ENCODE results near the gene OR10D3.
A peak's percentile ranks its signal among the peaks of the same experiment; 100 is the strongest.
"Not testable (repeated sequence)": the region's sequence is repeated elsewhere in the genome, so short reads cannot be mapped to it uniquely, and the experiment has no call there.

The OR10D3 gene, protein sequence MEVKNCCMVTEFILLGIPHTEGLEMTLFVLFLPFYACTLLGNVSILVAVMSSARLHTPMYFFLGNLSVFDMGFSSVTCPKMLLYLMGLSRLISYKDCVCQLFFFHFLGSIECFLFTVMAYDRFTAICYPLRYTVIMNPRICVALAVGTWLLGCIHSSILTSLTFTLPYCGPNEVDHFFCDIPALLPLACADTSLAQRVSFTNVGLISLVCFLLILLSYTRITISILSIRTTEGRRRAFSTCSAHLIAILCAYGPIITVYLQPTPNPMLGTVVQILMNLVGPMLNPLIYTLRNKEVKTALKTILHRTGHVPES

DNA sequence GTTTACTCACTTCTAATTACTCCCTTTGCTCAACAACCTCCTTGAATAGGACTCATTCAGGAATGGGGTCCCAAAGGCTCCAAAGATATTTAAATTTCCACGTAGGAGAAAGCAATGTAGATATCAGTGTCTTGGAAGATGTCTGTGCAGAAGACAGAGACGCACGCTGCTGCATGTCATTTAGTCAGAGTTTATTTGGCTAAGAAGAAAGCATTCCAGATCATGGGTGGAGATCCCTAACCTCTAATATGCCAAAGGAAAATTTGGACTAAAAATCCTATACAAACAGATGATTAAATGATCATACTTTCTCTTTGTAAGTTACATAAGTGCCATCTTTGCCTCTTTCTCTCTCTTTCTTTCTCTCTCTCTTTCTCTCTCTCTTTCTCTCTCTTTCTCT lies at the start of gene OR10D3:
Gene OR10D3 (plus strand): TSS at position 278 of the 400 bp plus-strand sequence. CDS start 1,925 bp downstream, outside the sequence.
- no peak for DNase-seq (ENCODE audit: low spot score)

DNA sequence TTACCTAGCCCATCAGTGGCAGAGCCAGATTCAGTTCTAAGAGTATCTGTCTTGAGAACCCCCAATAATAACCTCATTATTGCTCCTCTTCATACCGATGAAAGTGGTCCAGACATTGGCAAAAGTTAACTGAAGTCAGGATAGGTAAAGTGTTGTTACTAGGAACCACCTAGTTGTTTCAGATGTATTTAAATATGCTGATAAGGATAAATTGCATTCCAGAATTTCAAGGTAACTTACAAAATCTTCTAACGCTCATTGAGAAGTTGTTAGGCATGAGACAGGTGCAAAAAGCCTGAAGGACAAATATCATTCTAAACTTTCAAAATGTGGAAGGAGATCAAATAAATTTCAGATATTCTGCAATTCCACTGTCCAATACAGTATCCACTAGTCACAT lies 40.1 kb upstream of the OR10D3 start:
- DNase-seq (ENCODE audit: low spot score): no peak

DNA sequence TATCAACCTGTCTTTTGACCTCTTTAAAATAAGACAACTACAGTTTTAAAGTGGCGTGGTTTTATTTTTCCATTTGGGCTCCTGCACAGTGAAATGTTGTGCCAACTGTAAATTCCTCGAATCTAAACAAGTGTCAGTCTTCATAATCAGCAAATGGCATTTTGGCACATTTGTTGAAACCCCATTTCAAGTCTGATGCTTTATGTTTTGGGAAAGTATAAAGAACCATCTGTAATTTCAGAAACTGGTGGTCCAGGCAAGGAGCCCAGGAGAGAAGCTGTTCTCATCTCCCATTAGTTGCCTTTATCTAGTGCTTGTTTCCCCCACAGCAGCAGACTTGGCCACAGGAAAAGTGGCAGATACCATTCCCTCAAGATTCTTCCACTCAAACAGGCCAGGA lies 35.2 kb upstream of the OR10D3 start:
- DNase-seq (ENCODE audit: low spot score): no peak

DNA sequence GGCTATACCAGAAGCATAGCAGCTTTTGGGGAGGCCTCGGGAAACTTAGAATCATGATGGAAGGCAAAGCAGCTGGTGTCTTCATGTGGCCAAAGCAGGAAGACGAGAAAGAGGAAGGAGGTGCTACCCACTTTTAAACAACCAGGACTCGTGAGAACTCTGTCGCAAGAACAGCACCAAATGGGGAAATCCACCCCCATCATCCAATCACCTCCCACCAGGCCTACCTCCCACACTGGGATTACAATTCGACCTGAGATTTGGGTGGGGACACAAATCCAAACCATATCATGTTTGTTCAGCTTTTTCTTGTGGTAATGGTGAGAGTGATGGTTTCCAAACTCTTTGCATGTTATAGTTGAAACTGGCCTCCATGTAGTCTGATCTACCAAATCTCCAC lies 32.5 kb upstream of the OR10D3 start:
- no peak for DNase-seq (ENCODE audit: low spot score)

DNA sequence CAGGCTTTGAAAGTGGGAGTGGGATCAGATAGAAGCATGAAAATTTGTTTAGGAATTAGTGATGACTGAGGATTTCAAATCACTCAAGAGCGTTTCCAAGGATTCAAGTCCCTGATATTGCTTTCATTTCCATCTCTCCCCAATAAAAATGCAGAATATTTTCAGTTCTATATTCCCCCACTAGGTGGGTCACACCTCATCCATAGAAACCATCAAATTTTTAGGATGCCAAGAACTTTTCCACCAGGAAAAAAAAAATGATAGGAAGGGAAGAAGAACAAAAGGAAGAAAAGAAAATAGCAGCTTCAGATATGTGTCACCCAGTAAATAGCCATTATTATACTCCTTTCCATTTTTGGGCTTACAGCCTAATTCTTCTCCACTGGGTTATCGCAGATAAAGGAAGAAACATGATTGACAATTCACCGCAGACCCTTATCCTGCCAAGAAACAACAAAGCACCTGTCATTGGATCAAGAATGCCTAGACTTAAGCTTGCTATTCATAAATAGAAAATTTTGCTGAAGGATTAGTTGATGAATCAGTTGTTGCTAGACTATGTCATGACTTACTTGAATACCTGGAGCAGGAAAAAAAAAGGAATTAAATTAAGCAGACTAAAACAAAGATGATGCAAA lies 30.3 kb upstream of the OR10D3 start:
- DNase-seq (ENCODE audit: low spot score): no peak

DNA sequence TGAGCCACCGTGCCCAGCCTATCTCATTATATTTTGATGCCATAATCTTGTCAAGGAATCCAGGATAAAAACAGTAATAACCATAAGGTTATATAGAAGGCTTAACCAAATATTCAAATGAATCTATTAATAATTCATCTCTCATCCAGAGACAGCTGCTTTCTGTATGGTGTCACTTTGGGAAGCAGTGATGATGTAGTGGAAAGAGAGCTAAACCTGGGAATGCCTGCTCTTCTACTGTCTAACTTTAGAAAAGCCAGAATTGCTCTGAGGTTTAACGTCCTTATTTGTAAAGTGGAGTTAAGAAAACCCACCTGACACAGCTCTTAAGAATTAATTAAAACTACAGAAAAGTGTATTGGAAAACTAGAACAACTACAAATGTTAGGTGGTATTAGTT lies 29.3 kb upstream of the OR10D3 start:
- DNase-seq (ENCODE audit: low spot score): no peak

DNA sequence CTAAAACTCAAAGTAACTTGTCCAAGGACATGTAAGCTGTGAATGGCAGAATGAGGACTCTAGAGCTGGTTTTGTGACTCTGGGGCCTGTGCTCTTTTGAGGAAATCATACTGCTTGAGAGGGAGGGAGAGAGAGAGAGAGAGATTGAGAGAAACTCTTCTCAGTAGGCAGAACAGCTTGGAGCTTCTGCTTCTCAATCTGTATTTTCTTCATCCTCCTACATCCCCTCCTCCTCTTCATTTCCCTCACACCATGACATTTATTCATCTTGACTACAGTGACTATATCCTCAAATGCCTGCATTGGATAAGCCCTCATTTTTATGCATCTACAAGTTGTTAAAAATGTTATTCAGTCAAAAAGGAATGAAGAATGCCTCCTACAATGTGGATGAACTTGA lies 23.7 kb upstream of the OR10D3 start:
- DNase-seq (ENCODE audit: low spot score): no peak

DNA sequence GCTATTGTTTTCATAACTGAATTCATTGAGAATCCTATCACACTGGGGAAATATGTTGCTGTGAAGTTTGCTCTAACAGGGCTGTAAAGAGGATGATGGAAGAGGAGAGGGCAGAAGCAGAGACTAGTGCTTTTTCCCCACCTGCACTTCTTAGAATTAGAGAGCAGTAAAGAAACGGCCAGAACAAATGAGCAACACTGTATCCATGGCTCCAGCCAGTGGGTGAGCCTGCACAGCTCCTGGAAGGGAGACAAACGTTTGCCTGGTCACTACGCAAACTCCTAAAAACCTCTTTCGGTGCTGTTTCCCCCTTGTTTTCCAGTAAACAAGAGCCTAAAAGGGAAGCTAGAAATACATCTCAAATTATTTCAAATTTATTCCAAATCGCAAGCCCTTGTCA lies 22.2 kb upstream of the OR10D3 start:
- DNase-seq (ENCODE audit: low spot score): no peak

DNA sequence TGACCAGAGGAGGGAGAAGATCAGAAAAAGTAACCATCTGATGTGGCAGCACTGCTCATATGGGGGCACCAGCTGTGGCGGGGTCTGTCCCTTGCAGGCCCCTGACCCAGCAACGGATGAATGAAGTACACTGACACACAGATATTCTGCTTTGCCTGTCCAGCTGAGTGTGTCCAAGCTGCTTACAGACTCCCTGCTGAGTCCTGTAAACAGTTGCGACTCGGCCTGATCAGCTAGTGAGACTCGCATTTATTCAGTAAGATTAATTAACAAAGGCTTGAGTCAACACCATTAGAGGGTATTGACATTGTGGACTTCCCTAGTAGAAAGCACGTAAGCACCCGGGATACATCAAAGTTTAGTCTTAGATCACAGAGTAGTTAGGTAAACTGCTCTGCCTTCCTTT lies 15.3 kb upstream of the OR10D3 start:
- no peak for DNase-seq (ENCODE audit: low spot score)

DNA sequence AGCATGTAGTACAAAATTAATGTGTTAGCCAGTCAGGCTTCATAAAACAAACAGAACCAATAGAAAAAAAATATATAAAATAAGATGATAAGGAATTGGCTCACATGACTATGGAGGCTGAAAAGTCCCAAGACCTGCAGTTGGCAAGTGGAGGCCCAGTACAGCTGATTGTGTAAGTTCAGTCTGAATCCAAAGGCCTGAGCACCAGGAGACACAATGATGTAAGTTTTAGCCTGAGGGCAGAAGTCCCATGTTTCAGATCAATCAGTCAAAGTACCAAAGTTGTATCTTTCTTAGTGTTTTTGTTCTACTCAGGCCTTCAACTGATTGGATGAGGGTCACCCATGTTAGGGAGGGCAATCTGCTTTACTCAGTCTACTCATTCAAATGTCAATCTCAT lies 14.3 kb upstream of the OR10D3 start:
- no peak for DNase-seq (ENCODE audit: low spot score)

DNA sequence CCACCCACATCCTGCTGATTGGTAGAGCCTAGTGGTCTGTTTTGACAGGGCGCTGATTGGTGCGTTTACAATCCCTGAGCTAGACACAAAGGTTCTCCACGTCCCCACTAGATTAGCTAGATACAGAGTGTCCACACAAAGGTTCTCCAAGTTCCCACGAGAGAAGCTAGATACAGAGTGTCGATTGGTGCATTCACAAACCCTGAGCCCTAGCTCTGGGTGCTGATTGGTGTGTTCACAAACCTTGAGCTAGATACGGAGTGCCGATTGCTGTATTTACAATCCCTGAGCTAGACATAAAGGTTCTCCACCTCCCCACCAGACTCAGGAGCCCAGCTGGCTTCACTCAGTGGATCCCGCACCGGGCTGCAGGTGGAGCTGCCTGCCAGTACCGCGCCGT lies 12.8 kb upstream of the OR10D3 start:
- not testable (repeated sequence) for DNase-seq (ENCODE audit: low spot score)

DNA sequence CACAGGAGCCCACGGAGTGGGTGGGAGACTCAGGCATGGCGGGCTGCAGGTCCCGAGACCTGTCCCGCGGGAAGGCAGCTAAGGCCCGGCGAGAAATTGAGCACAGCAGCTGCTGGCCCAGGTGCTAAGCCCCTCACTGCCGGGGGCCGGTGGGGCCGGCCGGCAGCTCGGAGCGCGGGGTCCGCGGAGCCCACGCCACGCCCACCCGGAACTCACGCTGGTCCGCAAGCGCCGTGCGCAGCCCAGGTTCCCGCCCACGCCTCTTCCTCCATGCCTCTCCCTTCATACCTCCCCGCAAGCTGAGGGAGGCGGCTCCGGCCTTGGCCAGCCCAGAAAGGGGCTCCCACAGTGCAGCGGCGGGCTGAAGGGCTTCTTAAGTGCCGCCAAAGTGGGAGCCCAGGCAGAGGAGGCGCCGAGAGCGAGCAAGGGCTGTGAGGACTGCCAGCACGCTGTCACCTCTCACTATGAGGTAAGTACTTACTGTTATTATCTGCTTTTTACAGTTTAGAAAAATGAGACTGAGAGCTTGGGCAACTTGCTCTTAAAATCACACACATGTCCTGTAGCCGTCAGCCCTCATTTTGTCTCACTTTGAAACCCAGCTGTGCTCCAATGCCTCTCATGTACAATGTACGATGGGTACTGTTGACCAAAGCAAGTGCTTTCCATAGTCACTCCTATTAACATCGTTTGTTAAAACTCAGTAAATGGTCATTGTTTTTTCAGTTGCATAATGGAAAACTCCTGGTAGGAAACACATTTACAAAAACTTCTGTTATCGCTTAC lies 12.2 kb upstream of the OR10D3 start:
- no peak for DNase-seq (ENCODE audit: low spot score)

DNA sequence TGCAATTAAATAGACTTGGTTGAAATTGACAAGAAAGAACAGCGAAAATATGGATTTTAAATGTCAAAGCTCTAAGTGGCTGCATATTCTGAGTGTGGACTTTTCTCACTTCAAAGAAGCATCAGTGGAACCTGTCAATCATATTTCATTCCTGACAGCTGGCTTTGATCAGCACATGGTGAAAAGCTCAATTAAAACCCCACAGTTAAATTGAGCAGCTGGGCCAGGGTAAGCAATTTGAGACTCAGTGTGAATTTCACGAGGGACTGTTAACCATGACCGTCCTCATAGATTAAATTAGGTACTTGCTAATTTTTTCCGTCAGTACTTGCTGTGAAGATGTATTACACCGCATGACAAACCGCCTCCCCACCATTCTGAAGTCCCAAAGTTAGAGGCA lies 11.0 kb upstream of the OR10D3 start:
- DNase-seq (ENCODE audit: low spot score): no peak

DNA sequence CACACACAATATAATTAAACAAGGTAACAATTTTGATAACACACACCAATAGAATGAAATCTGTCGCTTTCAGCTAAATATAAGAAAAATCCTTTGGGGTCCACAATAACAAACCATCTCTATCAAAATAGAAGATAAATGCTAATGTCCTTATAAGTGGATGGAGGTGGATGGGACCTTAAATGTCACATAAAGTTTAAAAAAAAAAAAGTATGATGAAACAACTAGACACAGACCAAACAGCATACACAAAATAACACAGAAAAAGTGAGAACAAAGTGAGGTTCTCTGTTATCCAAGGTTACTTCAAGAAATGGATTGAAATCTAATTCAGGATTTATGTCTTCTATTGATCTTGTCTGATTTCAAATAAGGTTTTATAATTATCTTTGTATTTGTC lies 10.5 kb upstream of the OR10D3 start:
- no peak for DNase-seq (ENCODE audit: low spot score)

DNA sequence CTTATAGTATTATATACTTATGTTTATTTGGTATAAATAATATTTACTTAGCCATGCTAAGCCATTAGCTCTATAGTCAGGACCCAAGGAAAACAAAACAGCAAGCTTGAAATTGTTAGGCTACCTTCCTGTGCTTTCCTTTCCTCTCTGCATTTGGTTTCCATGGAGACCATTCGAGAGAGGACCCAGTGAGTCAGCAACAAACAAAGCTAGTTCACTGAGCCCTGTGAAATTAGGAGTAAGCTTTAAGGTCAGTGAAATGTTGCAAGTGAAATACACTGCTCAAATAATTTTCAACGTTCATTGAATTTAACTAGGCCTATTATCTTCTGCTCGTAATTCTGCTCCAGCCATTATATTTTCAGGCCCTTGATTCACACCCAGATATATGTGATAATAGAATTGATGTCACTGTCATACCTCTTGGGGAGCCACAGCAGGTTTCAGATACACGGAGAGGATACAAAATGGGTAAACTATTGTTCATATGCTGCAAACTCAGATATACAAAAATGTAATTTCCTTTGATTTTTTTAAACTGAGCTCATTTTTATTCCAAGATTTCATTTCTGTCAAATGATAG lies 9.1 kb upstream of the OR10D3 start:
- peak; percentile 6 for DNase-seq (ENCODE audit: low spot score)

DNA sequence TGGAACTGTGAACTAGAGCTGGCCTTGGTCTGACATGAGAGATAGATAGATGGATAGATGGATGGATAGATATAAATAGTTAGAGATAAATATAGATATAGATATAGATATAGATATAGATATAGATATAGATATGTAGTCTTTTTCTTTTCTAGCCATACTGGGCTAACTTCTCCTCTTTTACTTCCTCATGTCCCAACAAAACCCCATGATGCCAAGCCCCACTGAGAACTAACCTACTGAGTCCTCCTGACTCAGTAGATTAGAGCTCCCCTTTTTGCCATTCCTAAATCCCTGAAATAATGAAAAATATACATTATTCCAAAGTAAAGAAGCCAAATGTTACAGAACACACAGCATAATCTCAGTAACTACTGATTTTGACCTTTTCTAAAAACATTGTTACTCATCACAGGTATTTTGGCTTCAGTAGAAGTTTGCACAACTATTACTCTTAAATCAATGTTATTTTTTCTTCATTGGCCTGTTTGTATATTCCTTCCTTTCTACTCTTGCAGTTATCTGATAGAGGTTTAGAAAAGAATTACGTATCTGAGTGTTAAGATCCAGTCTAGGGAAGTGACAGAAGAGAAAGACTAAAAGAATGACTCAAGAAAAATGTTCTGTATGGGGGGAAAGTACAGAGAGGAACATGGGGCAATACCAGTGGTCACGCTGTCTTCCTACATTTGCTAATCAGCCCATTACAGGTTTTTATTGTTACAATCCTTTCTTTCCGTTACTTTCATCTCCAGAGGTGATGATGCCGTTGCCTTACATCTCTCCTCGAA lies 6.0 kb upstream of the OR10D3 start:
- DNase-seq (ENCODE audit: low spot score): no peak

DNA sequence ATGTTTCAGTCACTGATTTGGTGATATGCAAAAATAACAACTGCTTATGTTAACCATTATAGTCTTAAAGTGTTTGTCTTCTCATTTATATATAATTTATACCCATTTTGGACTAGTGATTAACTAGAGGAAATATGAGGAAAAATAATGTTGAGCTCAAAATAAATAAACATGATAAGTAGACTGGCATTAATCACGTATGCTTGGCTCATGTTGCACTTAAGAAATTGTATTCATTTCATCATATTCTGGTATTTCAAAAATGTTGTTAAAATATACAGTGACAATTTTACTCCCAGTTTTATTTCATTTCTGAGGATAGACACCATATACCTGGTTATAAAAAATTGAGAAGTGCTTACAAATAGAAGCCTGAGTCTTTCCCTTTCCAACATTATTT lies 3.8 kb upstream of the OR10D3 start:
- no peak for DNase-seq (ENCODE audit: low spot score)

DNA sequence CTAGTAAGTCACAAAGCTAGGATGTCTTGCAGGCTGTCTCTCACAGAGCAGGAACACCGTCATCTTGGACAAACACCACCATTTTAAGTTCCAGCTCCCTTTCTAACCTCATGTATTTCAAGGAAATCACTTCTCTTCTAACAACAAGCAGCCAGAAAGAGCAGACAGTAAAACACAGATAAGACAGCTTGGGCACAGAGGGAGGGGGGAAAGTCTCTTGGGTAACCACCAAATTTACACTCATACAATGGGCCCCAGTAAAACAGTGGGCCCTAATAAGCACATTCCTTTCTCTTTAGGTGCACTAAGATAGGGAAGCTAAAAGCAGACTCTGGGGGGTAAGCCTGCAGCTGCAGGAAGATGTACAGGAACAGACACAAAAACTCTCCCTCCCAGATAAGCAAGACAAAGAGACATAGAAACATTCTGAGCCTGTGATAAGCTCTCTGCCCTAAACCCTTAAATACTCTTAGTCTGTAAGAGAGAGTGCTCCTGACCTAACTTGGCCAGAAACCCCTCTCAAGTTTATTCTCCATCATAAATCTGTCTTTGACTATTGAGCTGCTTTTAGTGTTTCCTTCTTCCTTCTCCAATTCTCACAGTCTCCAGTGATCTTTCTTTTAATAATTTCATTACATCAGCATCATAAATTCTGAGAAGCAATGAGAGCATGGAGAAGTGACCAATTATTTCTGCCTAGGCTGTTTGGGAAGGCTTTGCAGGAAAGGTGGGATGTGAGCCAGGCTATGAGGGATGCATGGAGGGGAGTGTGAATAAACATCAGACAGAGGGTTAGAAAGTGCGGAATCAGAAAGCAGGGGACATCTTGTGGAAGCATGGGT lies 7.4 kb downstream of the OR10D3 start:
- no peak for DNase-seq (ENCODE audit: low spot score)

DNA sequence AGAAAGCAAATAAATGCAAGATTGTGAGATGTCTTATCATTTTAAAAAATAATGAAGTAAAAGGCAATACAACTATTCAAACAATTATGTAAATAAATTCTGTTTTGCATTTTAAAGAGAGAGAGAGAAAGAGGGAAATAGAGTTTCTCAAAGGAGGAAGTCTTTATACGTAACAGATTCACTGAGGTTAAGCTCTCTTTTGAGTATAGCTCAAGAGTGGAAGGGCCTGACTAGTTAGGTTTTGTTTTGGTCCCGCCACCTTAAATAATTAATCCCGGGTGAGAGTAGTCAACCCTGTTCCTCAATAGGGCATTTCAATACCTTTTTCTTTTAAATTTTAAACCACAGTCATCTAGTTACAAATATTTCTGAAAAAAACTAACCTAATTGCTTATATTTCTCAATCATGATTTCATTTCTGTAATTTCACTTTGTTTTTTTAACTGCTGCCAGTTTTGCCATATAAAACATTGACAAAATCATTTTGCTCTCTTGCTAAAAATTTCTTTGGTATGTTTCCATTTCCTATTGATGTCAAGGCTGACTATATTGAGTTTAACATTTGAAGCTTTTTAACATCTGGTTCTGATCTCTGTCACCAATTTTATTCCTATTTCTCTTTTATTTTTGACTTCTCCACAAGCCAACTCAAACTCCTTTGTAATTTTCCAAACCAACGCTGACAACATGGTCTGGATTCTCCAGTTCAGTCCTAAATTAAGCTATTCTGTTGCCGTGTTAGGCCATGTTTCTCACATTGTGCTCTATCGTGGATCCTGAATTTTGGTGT lies 10.3 kb downstream of the OR10D3 start:
- no peak for DNase-seq (ENCODE audit: low spot score)

Data from globus pallidus (tissue), 1 donor.